ENCODE data around the gene PTBP1. TPM values are rescaled to one million over a fixed set of nuclear protein-coding genes. Genes with fewer than 3 reads are reported as not detected.

PTBP1 gene
- polyA plus RNA-seq, 1 donor from 2014 or later: 27.3 TPM

- Histone ChIP-seq H3K27me3 (ENCODE audit: insufficient read depth, low read depth, low read length) (no peaks in the 10 kb centered on the region), H3K4me2 (ENCODE audit: low read length) (no peak overlapping the region), H3K79me2 (replicated peaks; ENCODE audit: insufficient read depth, low read length) (no peaks in the 10 kb centered on the region), H3K9ac (ENCODE audit: low read length) (no peak overlapping the region), H3K27ac (ENCODE audit: low read length) (no peak overlapping the region), H3K9me2 (ENCODE audit: insufficient read depth, low read length) (no peaks in the 10 kb centered on the region), H3K9me3 (ENCODE audit: low read length) (no peaks in the 10 kb centered on the region), H4K20me1 (ENCODE audit: insufficient read depth) (no peaks in the 10 kb centered on the region), H3F3A (ENCODE audit: insufficient read depth, low read length, poor library complexity, severe bottlenecking) (no peaks in the 10 kb centered on the region), H2AFZ (ENCODE audit: low read depth, low read length) (no peak overlapping the region), H3K36me3 (ENCODE audit: insufficient read depth, low read length) (no peaks in the 10 kb centered on the region), H3K4me3 (ENCODE audit: low read length) (no peak overlapping the region)
- TF ChIP-seq SMC3 (conservative IDR thresholded peaks at IDR 0.05; ENCODE audit: poor library complexity): no peak
- TF ChIP-seq, protein P1, sequence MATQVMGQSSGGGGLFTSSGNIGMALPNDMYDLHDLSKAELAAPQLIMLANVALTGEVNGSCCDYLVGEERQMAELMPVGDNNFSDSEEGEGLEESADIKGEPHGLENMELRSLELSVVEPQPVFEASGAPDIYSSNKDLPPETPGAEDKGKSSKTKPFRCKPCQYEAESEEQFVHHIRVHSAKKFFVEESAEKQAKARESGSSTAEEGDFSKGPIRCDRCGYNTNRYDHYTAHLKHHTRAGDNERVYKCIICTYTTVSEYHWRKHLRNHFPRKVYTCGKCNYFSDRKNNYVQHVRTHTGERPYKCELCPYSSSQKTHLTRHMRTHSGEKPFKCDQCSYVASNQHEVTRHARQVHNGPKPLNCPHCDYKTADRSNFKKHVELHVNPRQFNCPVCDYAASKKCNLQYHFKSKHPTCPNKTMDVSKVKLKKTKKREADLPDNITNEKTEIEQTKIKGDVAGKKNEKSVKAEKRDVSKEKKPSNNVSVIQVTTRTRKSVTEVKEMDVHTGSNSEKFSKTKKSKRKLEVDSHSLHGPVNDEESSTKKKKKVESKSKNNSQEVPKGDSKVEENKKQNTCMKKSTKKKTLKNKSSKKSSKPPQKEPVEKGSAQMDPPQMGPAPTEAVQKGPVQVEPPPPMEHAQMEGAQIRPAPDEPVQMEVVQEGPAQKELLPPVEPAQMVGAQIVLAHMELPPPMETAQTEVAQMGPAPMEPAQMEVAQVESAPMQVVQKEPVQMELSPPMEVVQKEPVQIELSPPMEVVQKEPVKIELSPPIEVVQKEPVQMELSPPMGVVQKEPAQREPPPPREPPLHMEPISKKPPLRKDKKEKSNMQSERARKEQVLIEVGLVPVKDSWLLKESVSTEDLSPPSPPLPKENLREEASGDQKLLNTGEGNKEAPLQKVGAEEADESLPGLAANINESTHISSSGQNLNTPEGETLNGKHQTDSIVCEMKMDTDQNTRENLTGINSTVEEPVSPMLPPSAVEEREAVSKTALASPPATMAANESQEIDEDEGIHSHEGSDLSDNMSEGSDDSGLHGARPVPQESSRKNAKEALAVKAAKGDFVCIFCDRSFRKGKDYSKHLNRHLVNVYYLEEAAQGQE (IDR thresholded peaks at IDR 0.05; ENCODE audit: borderline replicate concordance): no peak
Measured at GRCh38 chr19:791567-792305, 5.5 kb upstream of the PTBP1 start.

GRCh38 chr19:792306-792885, 4.9 kb upstream of the PTBP1 start:
- Histone ChIP-seq H3K36me3 (ENCODE audit: insufficient read depth, low read length) (no peaks in the 10 kb centered on the region), H3K27ac (ENCODE audit: low read length) (no peak overlapping the region)

DNA sequence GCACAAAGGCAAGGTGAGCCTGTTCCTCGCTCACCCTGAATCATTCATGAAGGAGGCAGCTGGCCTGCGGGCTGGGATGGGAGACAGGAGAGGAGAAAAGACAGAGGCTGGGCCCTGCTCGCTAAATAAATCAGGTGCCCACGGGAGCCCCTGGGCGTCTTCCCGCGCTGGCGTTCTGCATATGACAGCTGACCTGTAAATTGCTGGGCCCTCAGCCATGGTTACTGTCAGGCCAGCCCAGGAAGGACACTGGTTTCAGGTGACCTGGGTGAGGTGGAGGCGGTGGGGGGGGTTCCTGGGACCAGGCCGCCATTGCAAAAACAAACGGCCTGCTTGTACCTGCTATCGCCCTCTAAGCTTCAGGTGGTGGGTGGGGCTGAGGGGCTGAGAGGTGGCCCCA, 3.4 kb upstream of the PTBP1 start:
- H3K4me3 ChIP-seq (ENCODE audit: low read length): no peak overlapping the region
- no peak overlapping the region for H3K27ac ChIP-seq (ENCODE audit: low read length)
- peaks cover 9% of the 10 kb centered on the region for H4K20me1 ChIP-seq (ENCODE audit: insufficient read depth)
- no peak overlapping the region for H3K4me2 ChIP-seq (ENCODE audit: low read length)
- H3K27me3 ChIP-seq (ENCODE audit: insufficient read depth, low read depth, low read length): no peaks in the 10 kb centered on the region
- no peaks in the 10 kb centered on the region for H3K36me3 ChIP-seq (ENCODE audit: insufficient read depth, low read length)
- H3K9ac ChIP-seq (ENCODE audit: low read length): no peak overlapping the region
- no peaks in the 10 kb centered on the region for H3K9me2 ChIP-seq (ENCODE audit: insufficient read depth, low read length)
- no peak overlapping the region for H2AFZ ChIP-seq (ENCODE audit: low read depth, low read length)
- no peaks in the 10 kb centered on the region for H3F3A ChIP-seq (ENCODE audit: insufficient read depth, low read length, poor library complexity, severe bottlenecking)
- H3K9me3 ChIP-seq (ENCODE audit: low read length): no peaks in the 10 kb centered on the region
- H3K79me2 ChIP-seq (replicated peaks; ENCODE audit: insufficient read depth, low read length): peaks cover 9% of the 10 kb centered on the region
- no peak for TF ChIP-seq POLR2AphosphoS5 (IDR thresholded peaks at IDR 0.05)
- TF ChIP-seq TAF1 (IDR thresholded peaks at IDR 0.05; ENCODE audit: low read depth): no peak
- TF ChIP-seq, protein P1 (IDR thresholded peaks at IDR 0.05; ENCODE audit: borderline replicate concordance): no peak
- no peak for TF ChIP-seq EZH2 (IDR thresholded peaks at IDR 0.05; ENCODE audit: borderline replicate concordance, insufficient read depth, low read length, poor library complexity, severe bottlenecking)
- TF ChIP-seq RAD21 (conservative IDR thresholded peaks at IDR 0.05): no peak
- TF ChIP-seq, protein P2, sequence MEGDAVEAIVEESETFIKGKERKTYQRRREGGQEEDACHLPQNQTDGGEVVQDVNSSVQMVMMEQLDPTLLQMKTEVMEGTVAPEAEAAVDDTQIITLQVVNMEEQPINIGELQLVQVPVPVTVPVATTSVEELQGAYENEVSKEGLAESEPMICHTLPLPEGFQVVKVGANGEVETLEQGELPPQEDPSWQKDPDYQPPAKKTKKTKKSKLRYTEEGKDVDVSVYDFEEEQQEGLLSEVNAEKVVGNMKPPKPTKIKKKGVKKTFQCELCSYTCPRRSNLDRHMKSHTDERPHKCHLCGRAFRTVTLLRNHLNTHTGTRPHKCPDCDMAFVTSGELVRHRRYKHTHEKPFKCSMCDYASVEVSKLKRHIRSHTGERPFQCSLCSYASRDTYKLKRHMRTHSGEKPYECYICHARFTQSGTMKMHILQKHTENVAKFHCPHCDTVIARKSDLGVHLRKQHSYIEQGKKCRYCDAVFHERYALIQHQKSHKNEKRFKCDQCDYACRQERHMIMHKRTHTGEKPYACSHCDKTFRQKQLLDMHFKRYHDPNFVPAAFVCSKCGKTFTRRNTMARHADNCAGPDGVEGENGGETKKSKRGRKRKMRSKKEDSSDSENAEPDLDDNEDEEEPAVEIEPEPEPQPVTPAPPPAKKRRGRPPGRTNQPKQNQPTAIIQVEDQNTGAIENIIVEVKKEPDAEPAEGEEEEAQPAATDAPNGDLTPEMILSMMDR (IDR thresholded peaks at IDR 0.05; ENCODE audit: poor library complexity, severe bottlenecking): no peak
- no peak for TF ChIP-seq MXI1 (conservative IDR thresholded peaks at IDR 0.05; ENCODE audit: poor library complexity, severe bottlenecking)

More at GRCh38 chr19:792306-792885, 4.9 kb upstream of the PTBP1 start:
- no peaks in the 10 kb centered on the region for H4K20me1 ChIP-seq (ENCODE audit: insufficient read depth)
- no peaks in the 10 kb centered on the region for H3K79me2 ChIP-seq (replicated peaks; ENCODE audit: insufficient read depth, low read length)
- H3K4me2 ChIP-seq (ENCODE audit: low read length): no peak overlapping the region
- no peaks in the 10 kb centered on the region for H3K9me2 ChIP-seq (ENCODE audit: insufficient read depth, low read length)
- H3K4me3 ChIP-seq (ENCODE audit: low read length): no peak overlapping the region
- no peak overlapping the region for H2AFZ ChIP-seq (ENCODE audit: low read depth, low read length)
- no peaks in the 10 kb centered on the region for H3K9me3 ChIP-seq (ENCODE audit: low read length)
- no peaks in the 10 kb centered on the region for H3F3A ChIP-seq (ENCODE audit: insufficient read depth, low read length, poor library complexity, severe bottlenecking)
- TF ChIP-seq EZH2 (IDR thresholded peaks at IDR 0.05; ENCODE audit: borderline replicate concordance, insufficient read depth, low read length, poor library complexity, severe bottlenecking) (no peak), MXI1 (conservative IDR thresholded peaks at IDR 0.05; ENCODE audit: poor library complexity, severe bottlenecking) (no peak)
- TF ChIP-seq, protein P2 (IDR thresholded peaks at IDR 0.05; ENCODE audit: poor library complexity, severe bottlenecking): no peak
- no peaks in the 10 kb centered on the region for H3K27me3 ChIP-seq (ENCODE audit: insufficient read depth, low read depth, low read length)
- no peak overlapping the region for H3K9ac ChIP-seq (ENCODE audit: low read length)
